GM12875 (cell line): Measurements from ENCODE around the gene MCF2L2.

Experiments used
- H3K4me3 ChIP-seq: one replicate; pipeline ENCODE4 v1.5.1; 2011; ENCODE audit warnings: low read depth, low read length, control low read depth
- CTCF ChIP-seq: IDR thresholded peaks from 2 replicates; pipeline ENCODE4 v1.5.1; 2011; ENCODE audit warnings: low read depth, mild to moderate bottlenecking, control low read depth, inconsistent platforms, low read length, moderate library complexity, borderline replicate concordance; ENCODE audit not compliant: insufficient read depth

Gene MCF2L2

DNA sequence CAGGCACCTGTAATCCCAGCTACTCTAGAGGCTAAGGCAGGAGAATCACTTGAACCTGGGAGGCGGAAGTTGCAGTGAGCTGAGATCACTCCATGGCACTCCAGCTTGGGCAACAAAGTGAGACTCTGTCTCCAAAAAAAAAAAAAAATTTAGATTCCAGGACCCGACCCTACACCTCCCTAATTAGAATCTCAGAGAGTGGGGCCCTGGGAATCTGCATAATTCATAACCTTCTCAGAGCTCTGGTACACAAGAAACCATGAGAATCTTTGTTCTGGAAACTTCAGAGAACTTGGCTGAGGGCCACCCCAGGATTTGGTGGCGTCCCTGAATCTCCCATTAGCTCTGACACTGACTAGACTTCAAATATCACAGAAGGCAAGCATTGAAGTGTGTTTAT lies 143.8 kb downstream of the MCF2L2 start:
- no peak overlapping the region for H3K4me3 ChIP-seq
- TF ChIP-seq CTCF, result no peak

- no peak overlapping the region for H3K4me3 ChIP-seq
- no peak for TF ChIP-seq CTCF
These were observed 144.5 kb downstream of the MCF2L2 start for GRCh38 chr3:183283886-183284285.

DNA sequence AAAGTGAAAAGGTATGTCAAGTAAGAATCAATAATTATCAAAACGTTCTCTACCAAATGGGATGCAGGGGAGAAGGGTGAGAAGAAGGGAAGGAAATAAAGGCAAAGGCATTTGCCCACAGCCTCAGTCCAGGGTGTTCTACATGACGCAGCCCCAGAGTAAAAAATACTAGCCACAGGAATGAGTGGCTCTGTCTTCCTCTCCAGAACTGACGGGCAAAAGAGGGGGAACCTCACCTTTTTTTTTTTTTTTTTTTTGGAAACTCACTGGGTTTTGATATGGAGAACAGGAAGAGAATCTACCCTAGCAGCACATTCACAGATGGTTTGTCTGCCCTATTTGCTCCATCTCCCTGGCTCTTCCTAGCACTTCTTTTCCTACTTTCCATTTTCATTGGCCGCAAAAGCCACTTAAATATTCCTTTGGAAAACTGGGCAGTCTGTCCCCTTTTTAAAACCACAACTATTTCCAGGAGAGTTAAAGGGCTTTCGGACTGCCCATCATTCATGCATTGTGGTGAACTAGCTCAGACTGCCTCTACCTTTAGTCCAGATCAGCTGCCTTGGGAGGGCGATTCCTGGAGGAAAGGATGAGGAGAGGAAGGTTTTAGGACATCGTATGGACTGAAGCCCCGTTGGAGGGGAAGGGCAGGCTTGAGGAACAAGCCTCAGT lies 147.2 kb downstream of the MCF2L2 start:
- TF ChIP-seq CTCF, result no peak
- H3K4me3 ChIP-seq, result no peak overlapping the region

DNA sequence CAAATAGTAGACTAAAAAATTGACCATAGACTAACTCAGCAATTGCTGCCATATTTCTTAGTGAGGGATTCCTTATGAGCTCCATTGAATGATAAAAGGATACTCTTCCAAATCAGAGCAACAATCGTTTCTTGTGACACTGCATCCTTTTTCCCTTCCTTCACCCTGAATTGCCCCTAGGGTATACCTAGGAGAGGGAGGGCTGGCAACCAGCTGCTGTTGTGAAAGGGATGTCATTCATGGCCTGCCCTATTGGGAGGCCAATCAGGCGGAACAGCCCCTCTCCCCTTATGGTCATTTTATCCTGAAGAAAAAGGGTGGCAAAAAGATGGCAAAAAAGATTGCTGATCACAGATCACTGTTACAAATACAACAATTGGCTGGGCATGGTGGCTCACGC lies 149.0 kb downstream of the MCF2L2 start:
- no peak for TF ChIP-seq CTCF
- H3K4me3 ChIP-seq, result no peak overlapping the region

DNA sequence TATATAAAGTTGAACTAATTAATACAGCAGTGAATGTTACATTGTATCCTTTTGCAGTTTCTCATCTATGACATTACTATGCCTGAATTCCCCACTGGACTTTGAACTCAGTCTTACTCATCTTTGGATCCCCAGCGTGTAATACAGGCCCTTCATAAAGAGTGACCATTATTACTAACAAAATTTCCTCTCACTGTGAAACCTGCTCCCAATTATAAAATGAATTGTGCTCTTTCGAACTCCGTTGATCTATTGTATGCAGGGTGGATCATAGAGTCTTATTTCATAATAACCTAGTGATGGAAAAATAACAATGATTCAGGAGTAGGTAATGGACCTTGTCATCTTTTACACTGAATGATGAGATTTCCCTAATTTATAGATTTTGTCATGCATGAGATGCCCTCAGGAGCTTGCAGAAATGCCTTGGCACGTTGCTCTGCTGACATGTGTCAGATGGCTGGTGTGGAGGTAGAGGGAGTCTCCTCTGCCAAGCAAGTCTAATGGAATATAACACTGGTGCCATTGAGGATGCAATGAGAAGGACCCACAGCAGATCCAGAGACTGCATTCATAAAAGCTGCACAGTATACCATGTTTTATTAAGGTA lies 149.8 kb downstream of the MCF2L2 start:
- no peak for TF ChIP-seq CTCF
- no peak overlapping the region for H3K4me3 ChIP-seq

- TF ChIP-seq CTCF, result no peak
- no peak overlapping the region for H3K4me3 ChIP-seq
These were observed 151.2 kb downstream of the MCF2L2 start for GRCh38 chr3:183277260-183277659.

GRCh38 chr3:183275937-183276336 lies 152.5 kb downstream of the MCF2L2 start:
- no peak for TF ChIP-seq CTCF
- H3K4me3 ChIP-seq, result no peak overlapping the region
